Middle frontal gyrus (tissue), 1 donor: Measurements from ENCODE around the gene RBMX.
"Not testable (repeated sequence)": the region's sequence is repeated elsewhere in the genome, so short reads cannot be mapped to it uniquely, and the experiment has no call there.

ENCODE experiments used
- DNase-seq: peaks from one replicate; pipeline ENCODE4 v3.0.0-alpha.2; 2015; ENCODE audit warnings: low spot score; ENCODE audit errors: extremely low spot score

The RBMX gene

GRCh38 chrX:136879001-136879687 lies 1.4 kb downstream of the RBMX start:
- no peak for DNase-seq

DNA sequence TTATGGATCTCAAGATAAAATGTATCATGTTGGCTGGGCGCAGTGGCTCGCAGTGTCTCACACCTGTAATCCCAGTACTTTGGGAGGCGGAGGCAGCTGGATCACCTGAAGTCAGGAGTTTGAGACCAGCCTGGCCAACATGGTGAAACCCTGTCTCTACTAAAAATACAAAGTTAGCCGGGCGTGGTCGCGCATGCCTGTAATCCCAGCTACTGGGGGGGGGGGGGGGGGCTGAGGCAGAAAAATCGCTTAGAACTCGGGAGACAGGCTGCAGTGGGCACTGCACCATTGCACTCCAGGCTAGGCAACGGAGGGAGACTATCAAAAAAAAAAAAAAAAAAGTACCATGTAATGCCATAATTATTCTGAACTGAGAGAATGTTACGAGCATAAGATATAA lies 2.1 kb downstream of the RBMX start:
- no peak for DNase-seq

- not testable (repeated sequence) for DNase-seq
Measured at GRCh38 chrX:136874114-136874513, 6.4 kb downstream of the RBMX start.

DNA sequence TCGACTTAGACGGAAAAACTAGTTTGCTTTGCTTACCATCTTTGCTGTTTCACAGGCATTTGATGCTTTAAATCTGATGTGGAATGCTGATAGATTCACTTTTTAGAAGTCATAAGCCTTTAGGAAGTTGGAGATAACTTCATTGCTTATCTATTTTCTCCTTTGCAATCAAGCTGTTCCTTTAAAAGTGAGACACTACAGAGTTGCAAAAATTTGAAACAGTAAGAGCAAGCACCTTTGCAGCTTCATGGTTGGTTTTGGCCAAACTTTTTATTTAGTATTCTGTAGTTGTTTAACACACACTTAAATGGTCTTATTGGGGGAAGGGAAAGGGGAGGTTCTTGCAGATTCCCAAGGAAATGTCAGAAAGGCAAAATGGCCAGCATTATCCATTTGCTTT lies 7.3 kb downstream of the RBMX start:
- not testable (repeated sequence) for DNase-seq

DNA sequence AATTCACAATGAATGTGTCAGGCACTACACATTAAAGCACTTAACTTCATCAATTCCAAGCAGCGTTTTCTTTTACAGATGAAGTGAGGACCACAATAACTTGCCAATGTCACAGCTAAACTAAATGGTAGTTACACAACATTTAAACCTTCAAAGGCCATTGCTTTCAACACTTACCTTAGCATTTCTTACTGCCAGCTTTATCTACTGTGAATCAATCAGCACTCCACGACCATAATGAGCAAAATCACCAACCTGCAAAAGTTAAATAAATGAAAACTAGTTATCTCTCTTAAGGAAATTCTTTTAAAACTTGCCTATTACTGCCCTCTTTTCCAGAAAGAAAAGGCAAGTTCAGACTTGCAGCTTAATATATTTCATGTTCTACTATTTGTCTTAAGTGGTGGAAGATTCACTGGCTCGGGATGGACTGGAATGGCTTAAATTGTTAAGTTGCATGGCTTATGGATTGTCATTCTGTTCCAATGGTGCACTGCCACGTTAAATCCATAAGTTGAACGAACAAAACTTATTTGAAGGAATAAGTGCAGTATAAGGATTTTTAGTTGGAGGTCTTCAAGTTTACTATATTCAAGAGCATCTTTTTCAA lies 8.3 kb downstream of the RBMX start:
- DNase-seq: no peak

GRCh38 chrX:136870064-136870463 lies 10.5 kb downstream of the RBMX start:
- no peak for DNase-seq

DNA sequence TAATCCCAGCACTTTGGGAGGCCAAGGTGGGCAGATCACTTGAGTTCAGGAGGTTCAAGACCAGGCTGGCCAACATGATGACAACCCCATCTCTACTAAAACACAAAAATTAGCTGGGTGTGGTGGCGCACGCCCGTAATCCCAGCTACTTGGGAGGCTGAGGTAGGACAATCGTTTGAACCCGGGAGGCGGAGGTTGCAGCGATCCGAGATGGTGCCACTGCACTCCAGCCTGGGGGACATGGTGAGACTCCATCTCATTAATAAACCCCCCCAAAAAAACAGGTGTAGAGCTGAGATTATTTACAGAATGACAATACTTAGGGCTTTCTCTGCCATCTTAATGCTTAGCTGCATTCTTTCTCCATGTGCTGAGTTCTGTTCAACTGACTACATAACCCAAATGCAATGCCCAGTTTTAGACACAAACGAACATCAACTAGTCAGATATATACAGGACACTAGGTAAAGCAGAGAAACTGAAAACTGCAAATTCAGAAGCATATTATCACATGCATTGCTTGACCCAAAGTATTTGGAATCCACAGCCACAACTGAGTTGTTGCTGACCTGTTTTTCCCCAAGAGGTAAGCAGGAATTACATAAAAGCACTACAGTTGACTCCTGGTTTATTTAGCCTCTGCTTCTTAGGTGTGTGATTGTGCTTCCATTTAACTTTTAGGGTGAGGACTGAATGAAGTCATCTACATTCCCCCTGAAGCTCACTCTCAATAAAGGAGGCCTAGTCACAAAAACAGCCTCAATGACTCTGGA lies 12.1 kb downstream of the RBMX start:
- DNase-seq: no peak

DNA sequence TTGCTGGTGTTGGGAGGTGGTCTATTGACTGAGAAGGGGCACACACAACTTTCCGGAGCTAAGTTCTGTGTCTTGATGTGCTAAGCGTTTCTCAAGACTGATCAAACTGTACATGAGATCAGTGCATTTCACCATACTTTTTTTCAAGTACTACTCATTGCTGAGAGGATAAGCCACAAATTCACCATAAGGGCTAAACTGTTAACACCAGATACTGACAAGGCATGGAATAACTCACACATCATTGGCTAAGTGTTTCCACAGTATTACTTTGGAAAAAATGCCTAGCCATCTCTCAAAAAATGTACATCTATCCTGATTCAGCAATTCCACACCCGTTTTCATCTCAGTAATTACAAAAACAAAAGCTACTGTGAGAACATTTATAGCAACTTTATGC lies 13.0 kb downstream of the RBMX start:
- no peak for DNase-seq

DNA sequence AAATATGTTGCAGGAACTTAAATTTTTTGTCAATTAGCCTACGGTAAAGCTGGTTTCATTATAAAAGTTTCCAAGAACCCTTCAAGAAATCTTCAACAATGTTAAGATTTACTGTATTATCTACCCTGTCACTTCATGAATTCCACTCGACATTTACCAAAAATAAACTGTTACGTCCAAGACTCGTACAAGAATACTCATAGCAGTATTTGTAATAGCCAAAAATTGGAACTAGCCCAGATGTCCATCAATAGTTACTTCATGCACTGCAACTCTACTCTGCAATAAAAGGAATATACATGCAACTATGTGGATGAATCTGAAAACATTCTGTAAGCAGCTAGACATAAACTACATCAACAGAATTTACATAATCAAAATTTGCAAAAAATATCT lies 13.4 kb downstream of the RBMX start:
- no peak for DNase-seq

- DNase-seq: no peak
Measured at GRCh38 chrX:136866337-136867095, 14.0 kb downstream of the RBMX start.

- no peak for DNase-seq
Measured at GRCh38 chrX:136865270-136866158, 15.0 kb downstream of the RBMX start.

GRCh38 chrX:136863826-136864225 lies 16.7 kb downstream of the RBMX start:
- DNase-seq: no peak

DNA sequence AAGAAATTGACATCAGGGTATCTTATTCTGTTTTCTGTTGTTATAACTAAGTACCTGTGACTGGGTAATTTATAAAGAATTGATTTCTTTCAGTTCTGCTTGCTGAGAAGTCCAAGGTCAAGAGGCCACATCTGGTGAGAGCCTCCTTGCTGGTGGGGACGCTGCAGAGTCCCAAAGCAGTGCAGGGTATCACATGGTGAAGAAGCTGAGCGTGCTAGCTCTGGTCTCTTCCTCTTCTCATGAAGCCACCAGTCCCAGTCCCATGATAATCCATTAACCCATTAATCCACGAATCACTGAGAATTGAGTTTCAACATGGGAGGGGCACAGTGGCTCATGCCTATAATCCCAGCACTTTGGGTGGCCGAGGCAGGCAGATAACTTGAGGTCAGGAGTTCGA lies 18.0 kb downstream of the RBMX start:
- DNase-seq: no peak

- no peak for DNase-seq
Measured at GRCh38 chrX:136861877-136862276, 18.6 kb downstream of the RBMX start.

- no peak for DNase-seq
Measured at GRCh38 chrX:136858007-136858756, 22.3 kb downstream of the RBMX start.

DNA sequence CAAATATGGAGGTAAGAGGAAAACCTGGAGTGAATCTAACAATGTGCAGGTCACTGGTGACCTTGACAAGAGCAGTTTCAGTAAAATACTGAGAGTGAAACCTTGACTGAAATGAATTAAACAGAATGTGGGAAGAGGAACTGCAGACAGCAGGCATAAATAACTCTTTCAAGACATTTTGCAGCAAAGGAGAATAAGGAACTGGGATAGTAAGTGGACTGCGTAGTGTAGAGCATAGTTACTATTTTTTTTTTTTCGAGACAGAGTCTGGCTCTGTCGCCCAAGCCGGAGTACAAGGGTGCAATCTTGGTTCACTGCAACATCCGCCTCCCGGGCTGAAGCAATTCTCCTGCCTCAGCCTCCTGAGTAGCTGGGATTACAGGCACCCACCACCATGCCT lies 24.0 kb downstream of the RBMX start:
- no peak for DNase-seq

GRCh38 chrX:136856050-136856449 lies 24.5 kb downstream of the RBMX start:
- DNase-seq: no peak

GRCh38 chrX:136851526-136851925 lies 29.0 kb downstream of the RBMX start:
- DNase-seq: no peak

- no peak for DNase-seq
Measured at GRCh38 chrX:136850441-136851175, 29.9 kb downstream of the RBMX start.
